Activated CD4-positive, alpha-beta T cell treated with anti-CD3 and anti-CD28 coated beads for 1 hour (primary cell): ENCODE results near the gene GAS7.

Experiments
- DNase-seq: peaks from one replicate; pipeline ENCODE4 v3.0.0-alpha.2; 2020

The GAS7 gene

GRCh38 chr17:10198509-10199249 is at the start of gene GAS7:
TSS of gene GAS7 (minus strand) at chr17:10198606.
- DNase-seq: no peak

DNA sequence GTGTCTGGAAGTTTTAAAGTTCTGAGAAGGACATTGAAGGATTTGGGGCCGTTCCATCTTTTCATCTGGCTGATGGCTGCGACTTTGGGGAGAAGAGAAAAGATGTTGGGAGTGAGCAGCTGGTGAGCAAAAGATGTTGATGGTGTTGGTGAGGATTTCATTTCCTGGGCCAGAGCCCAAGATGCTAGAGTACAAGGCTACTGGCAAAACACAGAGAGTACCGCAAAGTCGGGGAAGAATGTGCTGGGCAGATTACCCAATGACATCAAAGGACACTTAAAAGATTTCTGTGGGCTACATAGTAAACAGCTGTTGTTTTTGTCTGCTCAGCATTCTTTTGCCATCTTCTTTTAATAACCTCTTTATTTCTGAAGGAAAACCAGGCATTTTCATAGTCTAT is 49.4 kb upstream of the GAS7 start:
- DNase-seq: no peak

DNA sequence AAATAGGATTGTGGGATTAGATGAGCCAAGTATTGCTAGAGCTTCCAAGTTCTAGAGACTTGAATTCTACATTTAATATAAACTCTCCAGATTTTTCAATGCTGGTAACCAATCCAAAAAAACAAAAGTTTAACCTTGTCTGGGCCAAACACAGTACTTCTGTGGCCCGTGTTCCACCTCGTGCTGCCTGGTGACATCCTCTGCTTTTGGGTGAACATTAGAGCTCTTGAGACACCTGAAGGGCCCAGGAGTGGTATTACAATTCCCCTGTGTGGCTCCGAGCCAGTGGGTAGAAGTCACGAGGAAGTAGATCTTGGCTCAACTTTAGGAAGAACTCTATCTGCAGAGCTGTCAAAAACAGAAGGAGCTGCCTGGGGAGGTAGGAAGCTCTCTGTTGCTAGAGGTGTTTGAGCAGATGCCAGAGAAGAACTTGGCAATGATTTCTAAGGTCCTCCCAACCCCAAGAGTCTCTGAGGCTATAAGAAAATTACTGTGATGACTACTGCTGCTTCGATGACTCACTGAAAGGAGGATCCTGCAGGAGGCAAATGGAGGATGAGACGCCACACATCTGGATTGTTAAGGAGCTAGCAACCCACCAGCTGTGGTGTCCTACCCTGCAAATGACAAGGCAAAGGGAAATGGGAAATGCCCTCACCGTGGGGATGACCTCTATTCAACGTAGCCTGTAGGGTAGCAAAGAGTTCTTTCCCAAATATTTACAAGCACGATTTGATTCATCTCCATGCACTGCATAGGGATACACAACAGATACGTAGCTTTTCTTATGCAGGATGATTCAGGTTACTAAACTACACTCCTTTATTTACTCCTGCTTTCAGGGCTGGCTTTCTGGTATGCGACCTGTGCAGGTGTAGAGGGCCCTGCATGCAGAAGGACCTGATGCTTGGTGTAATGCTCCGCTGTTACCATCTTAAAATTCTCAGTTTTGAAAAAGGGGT is 45.8 kb upstream of the GAS7 start:
- DNase-seq: no peak

DNA sequence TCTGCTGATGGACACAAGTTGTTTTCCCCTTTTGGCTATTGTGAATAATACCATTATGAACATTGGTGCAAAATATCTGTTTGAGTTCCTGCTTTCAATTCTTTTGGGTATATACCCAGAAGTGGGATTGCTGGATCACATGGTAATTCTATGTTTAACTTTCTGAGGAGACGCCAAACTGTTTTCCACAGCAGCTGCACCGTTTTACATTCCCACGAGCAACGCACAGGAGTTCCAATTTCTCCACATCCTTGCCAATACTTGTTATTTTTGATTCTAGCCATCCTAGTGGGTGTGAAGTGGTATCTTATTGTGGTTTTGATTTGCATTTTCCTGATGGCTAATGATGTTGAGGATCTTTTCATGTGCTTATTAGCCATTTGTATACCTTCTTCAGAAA is 43.4 kb upstream of the GAS7 start:
- DNase-seq: no peak

DNA sequence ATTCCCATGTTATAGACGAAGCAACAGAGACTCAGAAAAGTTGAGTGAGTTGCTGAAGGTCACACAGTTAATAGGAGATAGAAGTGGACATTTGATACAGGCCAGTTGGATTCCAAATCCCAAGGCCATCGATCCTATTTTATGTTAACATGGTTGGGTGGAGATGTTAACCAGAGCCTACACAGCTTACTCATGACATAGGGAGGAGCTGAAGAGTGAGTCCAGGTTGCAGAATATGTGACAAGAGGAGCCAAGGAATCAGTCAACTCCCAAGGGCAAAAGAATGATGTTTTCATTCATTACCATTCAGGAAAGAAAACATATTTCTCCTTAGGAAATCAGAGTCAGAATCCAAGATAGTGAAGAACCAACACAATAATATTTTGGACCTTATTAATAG is 40.3 kb upstream of the GAS7 start:
- DNase-seq: no peak

- DNase-seq: no peak
These were observed 35.6 kb upstream of the GAS7 start for GRCh38 chr17:10234033-10234432.

- no peak for DNase-seq
These were observed 34.8 kb upstream of the GAS7 start for GRCh38 chr17:10233161-10233560.

- no peak for DNase-seq
These were observed 30.8 kb upstream of the GAS7 start for GRCh38 chr17:10229181-10229580.

- peak; percentile 16 for DNase-seq
These were observed 28.7 kb upstream of the GAS7 start for GRCh38 chr17:10226930-10227695.

DNA sequence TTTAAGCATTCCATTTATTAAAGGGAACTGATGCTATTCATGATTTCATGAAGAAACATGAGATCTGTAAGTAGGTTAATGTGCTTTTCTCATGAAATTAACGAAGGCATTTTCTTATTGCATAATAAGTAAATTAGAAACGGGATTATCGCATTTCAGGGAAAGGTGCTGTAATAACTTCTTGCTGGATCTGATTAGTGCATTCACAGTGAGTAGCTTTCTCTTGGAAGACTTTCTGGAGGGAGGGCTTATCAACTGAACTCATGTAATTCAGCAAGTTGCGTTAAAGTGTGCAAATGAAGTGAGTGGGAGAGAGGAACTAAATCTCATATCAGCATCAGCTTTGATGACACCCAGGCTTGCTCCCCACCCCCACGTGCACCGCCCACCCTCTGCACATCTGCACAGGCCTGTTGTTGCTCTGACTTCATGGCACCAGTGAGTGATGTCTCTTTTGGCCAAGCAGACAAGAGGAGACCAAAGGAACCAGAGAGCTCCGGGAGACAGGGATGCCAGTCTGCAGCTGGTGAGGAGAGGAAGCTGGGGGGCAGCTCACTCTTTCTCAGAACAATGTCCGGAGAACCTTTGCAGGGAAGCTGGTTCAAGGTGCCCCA is 26.3 kb upstream of the GAS7 start:
- DNase-seq: no peak

DNA sequence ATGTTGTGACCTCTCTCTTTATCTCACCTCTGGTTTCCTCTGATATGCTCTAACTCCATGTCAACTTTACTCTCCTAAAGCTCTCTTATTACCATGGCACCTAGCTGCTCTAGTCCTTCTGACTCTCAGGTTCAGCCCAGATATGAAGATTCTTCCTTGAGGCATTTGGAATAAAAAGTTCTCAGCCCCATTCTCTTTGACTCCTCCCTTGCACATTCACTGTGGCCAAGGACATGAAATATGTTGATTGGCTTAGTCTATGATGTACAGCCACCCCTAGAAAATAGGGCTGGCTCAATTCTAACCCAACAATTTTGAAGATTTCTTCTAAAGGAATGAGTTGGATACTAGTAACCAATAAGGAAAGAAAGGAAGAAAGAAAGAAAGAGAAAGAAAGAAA is 20.8 kb upstream of the GAS7 start:
- no peak for DNase-seq

DNA sequence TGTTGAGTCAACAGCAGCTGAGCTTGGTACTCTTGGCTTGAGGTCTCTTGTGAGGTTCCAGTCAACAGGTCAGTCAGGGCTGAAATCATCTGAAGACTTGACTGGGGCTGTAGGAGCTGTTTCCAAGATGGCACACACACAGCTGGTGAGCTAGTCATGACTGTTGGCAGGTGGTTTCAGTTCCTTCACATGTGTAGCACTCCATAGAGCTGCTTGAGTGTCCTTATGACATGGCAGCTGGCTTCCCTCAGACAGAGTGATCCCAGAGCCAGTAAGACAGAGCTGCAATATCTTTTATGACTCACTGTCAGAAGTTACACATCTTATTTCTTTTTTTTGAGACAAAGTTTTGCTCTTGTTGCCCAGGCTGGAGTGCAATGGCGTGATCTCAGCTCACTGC is 19.5 kb upstream of the GAS7 start:
- no peak for DNase-seq

- DNase-seq: no peak
These were observed 18.0 kb upstream of the GAS7 start for GRCh38 chr17:10216213-10216938.

DNA sequence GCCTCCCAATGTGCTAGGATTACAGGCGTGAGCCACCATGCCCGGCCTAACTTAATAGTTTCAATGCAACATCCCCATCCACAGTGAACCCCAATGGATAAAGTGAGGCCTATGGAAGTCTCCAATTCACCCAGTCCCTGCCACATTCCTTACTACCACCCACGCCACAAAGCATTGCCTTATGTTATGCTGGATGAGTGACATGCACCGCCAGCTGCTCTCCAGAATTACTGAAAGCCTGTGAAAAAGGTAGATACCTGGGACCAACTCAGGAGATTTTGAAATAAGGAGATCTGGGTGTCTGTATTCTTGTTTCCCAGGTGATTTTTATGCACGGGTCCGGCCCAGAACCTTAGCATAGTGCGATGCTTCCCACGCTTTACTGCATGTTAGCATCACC is 16.9 kb upstream of the GAS7 start:
- no peak for DNase-seq

- DNase-seq: no peak
These were observed 13.3 kb upstream of the GAS7 start for GRCh38 chr17:10211666-10212065.

GRCh38 chr17:10210151-10210574 is 11.8 kb upstream of the GAS7 start:
- no peak for DNase-seq

GRCh38 chr17:10208604-10209193 is 10.3 kb upstream of the GAS7 start:
- no peak for DNase-seq

GRCh38 chr17:10207153-10207552 is 8.7 kb upstream of the GAS7 start:
- DNase-seq: no peak

- DNase-seq: no peak
These were observed 7.3 kb upstream of the GAS7 start for GRCh38 chr17:10205549-10206185.

GRCh38 chr17:10201680-10202079 is 3.3 kb upstream of the GAS7 start:
- no peak for DNase-seq

DNA sequence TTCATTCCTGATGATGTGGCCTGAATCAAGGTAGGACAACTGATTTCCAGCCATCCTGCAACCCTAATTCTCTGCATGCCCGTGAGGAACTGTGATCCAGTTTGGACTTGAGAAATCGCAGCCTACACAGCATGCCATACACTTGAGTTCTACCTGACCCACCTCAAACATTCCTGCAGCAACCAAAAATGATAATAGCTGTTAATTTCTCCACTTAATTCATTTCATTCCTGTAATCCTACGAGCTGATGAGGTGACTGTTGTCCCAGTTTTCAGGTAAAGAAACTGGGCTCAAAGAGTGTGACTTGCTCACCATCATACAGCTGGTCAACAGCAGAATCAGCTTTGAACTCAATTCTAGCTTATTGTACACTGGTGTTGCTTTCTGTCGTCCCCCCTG is 2.2 kb upstream of the GAS7 start:
- no peak for DNase-seq
